GM18907 (cell line): ENCODE data around the gene ZEB1.
"Not testable (repeated sequence)": the region's sequence is repeated elsewhere in the genome, so short reads cannot be mapped to it uniquely, and the experiment has no call there.

Experiments
- ATAC-seq: cut with Tn5 transposase; IDR thresholded peaks from one replicate; pipeline ENCODE4 v1.9.1; 2021; ENCODE audit warnings: mild to moderate bottlenecking, moderate library complexity; ENCODE audit not compliant: unreplicated experiment

ZEB1 gene

DNA sequence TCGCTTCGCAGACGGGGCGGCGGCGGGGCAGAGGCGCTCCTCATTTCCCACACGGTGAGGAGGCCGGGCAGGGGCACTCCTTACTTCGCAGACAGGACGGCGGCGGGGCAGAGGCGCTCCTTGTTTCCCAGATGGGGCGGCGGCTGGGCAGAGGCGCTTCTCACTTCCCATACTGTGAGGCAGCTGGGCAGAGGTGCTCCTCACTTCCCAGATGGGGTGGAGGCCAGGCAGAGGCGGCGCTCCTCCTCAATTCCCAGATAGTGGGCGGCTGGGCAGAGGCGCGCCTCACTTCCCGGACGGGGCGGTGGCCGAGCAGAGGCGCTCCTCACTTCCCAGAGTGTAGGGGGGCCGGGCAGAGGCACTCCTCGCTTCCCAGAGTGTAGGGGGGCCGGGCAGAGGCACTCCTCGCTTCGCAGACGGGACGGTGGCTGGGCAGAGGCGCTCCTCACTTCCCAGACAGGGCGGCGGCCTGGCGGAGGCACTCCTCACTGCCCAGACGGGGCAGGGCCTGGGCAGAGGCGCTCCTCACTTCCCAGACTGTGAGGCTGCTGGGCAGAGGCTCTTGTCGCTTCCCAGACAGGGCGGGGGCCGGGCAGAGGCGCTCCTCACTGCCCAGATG, 43.1 kb downstream of the ZEB1 start:
- ATAC-seq: no peak

DNA sequence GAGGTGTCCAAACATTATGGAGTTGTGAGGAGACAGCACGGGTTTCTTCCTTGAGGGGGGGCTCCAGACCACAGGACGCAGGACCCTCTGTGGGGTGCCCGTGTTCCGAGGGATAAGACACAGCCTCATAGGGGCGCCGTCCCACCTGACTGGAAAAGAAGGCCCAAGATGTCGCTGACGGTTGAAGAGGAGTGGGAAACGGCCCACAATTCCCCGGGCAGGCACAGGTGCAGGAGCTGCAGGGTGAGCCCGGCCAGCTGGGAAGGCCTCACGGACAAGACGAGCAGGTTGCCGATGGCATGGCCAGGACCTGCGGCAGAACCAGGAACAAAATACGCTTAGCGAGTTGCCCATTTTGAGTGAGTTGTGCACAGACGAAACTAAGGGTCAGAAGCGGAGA, 44.7 kb downstream of the ZEB1 start:
- not testable (repeated sequence) for ATAC-seq

DNA sequence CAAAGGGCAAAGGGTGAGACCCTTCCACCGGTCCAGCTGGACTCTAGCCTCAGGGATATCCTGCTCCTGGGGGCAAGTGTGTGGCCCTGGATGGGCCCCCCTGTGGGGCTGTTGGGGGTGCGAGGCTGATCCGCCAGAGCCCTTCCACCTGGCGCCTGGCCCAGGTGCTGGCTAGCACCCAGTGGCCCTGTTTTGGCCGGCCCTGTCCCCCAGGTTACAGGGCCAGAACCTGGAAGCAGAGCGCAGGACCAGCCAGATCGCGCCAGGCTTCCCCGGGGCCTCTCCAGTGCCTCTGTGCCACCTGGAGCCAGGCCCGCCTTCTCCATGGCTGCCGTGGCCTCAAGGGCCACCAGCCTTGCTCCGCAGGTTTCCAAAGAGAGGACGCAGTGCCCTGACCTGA, 45.2 kb downstream of the ZEB1 start:
- not testable (repeated sequence) for ATAC-seq

DNA sequence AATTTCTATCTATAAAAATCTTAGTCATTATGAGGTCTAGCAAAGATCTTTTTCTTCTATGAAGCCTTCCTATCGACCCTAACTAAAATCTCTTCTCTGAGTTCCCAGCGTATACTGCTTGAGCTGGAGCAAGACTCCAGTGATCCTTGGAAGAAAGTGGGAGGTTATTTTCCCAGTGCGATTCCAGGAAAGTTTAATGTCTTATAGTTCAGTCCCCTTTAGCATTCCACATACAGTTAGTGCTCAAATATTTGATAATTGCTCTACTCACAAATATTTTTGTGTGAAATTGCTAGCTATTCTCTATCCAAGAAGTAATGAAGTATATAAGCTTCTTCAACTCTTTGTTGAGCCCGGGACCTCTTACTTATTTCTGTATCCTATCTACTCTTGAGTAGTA, 47.7 kb downstream of the ZEB1 start:
- ATAC-seq: no peak

DNA sequence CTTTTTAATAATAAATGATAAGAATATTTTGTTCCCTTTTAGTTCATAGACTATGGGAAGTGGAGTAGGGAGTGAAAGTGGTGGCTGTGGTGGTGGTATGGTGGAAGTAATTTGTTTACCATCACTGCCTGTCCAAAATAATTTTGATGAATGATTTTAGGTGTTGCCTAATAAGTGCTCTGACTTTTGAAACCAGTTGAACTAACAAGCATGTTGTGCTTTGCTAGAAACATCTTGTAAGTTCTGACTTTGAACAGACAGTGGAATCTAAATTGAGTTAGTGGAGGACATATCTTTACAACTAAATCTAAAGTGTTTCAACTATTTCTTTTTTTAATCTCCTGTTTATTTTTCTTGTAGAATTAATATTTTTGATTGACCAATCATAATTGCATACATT, 49.7 kb downstream of the ZEB1 start:
- no peak for ATAC-seq

DNA sequence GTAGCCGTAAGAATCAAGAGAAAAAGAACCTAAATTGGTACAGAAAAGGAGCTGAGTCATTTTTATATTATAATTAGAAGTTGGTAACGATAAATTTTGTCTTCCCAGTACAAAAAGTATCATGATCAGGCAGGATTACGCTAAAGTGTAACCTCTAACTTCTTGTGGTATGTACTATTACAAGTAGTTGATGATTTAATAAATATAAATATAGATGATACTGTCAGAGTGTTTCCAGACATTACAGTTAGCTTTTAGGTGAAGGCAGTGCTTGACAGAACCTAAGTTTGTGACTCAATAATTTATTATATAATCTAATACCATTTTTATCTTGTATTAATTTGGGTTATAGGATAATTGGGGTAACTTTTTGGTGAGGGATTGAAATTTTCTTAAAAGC, 53.4 kb downstream of the ZEB1 start:
- ATAC-seq: no peak

DNA sequence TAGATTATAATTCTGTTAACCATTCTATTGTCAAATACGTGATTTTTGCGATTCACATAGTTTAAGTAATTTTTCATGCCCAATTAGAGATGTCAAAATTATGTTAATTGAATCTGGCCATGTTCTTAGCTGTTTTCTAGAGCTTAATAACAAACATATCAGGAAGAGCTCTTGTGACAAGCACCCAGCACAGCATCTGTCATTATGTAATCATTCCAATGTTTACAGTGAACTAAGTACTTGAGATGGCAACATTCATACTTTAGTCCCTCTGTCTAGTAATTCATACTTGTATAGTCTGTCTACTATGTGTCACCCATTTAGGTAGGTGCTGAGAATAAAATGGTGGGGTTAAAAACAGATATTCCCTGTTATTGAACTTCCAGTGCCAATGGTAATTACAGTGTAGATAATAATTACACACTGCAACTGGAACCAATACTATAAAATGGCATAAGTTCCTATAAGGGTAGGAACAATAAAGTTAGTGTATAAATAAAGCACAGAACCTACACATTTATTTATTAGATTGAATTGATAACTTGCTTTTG, 55.2 kb downstream of the ZEB1 start:
- no peak for ATAC-seq

DNA sequence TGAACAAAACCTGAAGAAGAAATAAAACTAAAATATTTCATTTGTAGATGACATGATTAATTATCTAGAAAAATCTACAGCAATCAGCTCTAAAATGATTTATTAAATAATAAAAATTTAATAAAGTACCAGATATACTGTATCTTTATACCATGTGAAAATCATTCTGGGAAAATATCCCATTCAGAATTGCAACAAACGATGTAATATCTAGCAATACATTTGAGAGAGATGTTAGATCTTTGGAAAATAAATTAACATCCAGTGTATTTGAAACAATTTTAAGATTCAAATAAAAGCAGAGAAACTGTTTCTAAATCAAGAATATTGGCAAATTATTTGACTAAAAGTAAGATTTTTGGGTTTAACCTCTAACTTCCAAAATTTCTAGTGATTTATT, 62.2 kb downstream of the ZEB1 start:
- ATAC-seq: no peak

DNA sequence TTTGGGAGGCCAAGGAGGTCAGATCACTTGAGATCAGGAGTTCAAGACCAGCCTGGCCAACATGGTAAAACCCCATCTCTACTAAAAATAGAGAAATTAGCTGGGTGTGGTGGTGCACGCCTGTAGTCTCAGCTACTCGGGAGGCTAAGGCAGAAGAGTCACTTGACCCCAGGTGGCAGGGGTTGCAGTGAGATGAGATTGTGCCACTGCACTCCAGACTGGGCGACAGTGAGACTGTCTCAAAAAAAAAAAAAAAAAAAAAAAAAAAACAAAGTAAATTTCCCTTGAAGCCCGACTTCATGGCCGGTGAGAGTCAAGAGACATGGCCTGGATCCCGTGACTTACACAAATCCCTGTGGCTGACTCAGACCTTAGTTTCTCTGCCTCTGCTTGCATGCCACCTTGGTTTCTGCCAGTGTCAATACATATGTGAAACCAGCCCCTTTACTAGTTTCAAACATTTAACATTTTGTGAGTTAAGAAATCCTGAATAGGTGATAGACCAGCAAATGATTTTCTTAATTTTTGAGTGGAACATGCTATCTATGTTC, 62.8 kb downstream of the ZEB1 start:
- ATAC-seq: peak; percentile 30

DNA sequence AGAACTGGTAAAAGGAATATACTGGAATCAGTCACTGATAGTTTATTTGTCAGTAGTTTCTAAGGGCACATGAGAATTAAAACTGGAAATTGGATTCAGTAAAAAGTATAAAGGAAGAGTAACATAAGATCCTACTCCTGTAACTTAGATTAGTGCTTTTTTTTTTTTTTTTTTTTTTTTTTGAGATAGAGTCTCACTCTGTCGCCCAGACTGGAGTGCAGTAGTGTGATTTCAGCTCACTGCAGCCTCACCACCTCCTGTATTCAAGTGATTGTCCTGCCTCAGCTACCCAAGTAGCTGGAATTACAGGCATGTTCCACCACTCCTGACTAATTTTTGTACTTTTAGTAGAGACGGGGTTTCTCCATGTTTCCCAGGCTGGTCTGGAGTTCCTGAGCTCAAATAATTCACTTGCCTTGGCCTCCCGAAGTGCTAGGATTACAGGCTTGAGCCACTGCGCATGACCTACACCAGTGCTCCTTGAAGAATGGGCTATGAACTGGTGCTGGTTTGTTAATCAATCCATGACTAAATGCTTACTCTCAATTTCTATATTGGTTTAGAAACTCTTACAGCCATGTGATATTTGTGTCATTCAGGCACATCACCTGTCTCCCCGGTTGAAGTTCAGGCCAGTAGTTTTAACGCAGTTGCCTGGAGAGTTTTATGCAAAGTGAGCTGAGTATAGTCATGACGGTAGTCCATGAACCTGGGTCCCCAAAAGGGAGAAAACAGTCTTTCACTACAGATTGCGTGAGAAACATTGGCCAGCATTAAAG, 65.0 kb downstream of the ZEB1 start:
- ATAC-seq: peak; percentile 96

DNA sequence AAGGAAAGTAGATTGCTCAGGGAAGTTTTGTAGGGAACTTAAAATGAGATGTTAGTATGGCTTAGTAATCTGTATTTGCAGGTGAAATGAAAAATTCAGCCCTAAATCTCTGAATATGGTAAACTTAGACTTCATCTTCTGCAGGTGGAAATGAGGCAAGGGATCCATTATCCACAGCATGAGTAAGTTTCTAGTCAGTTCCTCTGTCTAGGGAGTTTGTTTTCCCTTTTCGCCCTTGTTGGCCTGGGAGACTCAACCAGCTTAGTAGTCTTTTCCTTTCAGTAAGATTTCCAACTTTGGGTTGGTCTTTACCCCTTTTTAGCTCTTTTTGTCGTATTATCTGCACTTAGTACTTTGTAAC, 65.6 kb downstream of the ZEB1 start:
- ATAC-seq: peak; percentile 33

DNA sequence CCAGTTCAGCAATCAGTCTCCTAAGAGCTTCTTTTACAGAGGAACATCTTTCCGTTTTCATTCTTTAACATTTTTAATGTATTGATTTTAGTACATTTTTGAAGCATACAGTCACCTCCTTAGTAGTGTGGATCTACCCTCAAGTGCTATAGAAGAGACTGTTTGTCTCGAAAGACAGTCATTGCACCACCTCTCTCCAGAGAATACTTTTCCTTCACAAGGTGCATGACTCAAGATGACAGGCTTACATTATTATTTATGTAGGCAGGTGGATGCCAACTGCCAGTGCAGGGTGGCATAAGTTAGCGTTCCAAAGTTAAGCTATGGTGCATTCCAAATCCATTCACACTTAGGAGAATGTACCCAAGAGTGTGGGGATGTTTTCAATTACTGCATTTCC, 71.8 kb downstream of the ZEB1 start:
- no peak for ATAC-seq

DNA sequence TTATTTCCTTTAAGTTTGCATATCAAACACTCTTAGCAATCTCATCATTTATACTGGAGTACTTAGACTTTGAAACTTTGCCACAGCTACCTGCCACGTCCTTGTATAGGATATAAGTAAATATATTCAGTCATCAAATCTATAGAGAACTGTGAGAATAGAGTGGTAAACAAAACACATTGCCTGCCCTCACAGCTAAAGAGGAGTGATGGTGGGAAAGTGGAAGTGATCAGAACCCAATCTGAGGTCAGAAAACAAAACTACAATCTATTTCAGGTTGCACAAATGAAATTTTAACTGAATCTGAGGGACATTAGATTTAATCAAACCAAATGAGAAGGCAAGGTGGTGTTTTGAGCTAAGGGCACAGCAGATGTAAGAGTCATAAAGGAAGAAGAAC, 74.8 kb downstream of the ZEB1 start:
- ATAC-seq: no peak

DNA sequence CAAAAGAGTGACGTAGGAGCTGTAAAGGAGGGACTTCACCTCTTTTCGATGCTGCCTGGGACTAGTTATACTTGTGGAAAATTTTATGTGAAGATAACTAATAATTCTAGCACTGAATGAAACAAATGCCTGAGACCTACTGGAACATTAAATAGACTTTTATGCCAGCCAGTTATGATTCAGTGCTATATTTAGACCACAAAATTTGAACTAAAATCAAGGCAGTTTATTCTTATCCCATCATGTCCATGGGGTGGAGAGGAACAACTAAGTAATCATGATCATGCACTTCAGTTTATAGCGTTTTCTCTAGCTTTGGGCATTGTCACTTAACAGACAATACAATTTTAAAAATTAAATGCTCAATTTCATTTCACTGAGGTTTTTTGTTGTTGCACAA, 76.7 kb downstream of the ZEB1 start:
- ATAC-seq: no peak

DNA sequence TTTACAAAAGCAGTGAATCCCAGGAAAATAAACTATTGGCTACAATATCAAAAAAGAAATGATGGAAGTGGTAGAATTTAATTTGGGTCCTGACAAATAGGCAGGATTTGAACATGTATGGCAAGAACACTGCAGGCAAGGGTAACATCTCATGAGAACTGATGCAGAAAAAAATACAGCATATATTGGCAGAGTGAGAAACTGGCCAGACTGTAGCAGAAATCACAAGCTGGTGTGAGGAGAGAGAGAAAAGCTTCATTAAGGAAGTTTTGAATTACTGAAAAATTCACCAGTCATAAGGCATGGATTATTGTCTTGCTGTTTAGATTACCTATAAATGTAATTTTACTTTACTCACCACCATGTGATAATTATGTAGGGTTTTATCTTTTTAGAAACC, 77.4 kb downstream of the ZEB1 start:
- ATAC-seq: no peak

DNA sequence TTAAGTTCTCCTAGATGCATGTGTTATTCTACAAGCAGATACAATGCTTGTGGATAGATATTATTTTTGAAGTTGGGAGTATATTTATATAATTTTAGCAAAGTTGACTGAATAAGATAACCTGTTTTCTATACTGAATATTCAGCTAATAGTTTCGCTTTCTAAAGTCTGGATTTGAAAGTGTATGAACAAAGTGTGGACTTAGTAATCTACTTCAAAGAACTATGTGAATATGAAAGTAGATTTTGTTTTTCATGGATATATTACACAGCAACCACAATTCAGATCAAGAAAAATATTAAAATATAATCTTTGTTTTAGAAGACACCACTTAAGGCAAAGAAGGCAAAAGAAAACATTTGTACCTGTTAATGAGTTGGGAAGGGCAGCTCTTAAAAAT, 78.8 kb downstream of the ZEB1 start:
- ATAC-seq: no peak

DNA sequence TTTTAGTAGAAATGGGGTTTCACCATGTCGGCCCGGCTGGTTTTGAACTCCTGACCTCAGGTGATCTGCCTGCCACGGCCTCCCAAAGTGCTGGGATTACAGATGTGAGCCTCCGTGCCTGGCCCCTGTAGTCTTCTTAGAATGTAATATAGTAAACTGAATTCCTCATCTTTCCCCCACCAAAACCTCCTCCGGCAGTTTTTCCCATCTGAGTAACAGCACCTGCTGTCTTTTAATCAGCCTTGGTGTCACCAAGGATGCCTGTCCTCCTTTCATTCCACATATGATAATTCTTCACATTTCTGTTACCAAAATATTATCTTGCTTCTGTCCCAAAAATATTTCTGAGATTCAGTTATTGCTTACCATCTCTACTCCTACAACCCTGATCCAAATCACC, 80.2 kb downstream of the ZEB1 start:
- ATAC-seq: no peak

DNA sequence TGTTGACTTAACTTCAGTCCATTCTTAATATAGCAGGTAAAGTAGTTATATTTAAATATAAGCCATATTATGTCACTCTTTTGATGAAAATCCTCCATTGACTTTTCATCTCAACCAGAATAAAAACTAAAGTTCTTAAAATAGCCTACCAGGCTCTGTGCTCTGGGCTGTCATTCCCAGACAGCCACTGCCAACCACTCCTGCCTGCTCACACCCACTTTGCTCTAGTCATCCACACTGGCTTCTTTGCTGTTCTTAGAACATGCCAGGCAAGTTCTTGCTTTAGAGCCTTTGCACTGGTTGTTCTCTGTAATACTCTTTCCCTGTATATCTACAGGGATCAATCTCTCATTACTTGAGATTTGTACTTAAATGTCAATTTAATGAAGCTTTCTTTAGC, 80.6 kb downstream of the ZEB1 start:
- ATAC-seq: no peak

DNA sequence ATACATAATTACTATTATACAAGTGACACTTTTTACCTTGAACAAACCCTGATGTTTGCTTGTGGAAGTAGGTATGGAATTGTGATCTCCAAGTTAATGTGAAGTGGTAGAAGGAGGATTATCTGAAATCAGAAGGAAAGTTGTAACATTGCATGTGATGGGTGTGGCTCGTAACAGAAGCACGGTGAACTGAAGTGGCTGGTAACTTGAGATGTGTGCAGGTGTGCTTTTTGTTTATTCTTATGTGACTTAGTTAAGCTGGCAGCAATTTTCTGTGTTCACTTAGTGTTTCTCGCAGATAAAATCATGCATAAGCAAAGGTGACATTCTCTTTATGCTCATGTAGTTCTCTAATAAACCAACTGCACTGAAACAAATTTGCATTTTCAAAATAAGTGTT, 82.3 kb downstream of the ZEB1 start:
- no peak for ATAC-seq

DNA sequence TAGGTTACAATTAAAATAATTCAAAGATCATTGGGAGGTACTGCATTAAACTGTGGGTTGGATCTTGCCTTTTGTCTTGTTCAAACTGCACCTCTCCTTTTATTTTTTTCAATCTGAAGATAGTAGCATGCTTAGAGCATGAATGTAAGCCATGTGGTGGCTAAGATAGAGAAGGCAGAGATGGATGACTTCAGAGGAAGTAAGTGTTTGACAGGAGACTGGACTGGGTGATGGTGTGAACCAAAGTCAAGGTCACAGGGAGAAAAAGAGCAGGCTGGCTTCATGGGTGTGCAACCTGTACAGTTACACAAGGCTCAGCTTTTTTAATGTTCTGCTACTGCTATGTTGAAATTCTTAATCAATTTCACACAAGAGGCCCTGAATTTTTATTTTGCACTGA, 85.6 kb downstream of the ZEB1 start:
- ATAC-seq: peak; percentile 55

DNA sequence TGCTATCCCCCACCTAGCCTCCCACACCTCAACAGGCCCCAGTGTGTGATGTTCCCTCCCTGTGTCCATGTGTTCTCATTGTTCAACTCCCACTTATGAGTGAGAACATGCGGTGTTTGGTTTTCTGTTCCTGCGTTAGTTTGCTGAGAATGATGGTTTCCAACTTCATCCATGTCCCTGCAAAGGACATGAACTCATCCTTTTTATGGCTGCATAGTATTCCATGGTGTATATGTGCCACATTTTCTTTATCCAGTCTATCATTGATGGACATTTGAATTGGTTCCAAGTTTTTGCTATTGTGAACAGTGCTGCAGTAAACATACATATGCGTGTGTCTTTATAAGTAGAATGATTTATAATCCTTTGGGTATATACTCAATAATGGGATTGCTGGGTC, 86.8 kb downstream of the ZEB1 start:
- ATAC-seq: not testable (repeated sequence)

DNA sequence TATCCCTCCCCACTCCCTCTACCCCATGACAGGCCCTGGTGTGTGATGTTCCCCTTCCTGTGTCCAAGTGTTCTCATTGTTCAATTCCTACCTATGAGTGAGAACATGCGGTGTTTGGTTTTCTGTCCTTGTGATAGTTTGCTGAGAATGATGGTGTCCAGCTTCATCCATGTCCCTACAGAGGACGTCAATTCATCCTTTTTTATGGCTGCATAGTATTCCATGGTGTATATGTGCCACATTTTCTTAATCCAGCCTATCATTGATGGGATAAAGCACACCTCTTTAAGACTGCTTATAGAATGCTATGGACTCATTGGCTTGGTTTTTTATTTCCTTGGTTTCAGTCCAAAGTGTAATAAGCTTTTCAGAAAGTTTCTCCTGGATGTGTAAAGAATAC, 93.4 kb downstream of the ZEB1 start:
- ATAC-seq: not testable (repeated sequence)
